BLaER1 treated with 17β-estradiol and CSF1 and Interleukin-3, amounts not matched to agents 10 nM and 100 nM (cell line): Measurements from ENCODE around the gene RNPEP.
"Not testable (repeated sequence)": the region's sequence is repeated elsewhere in the genome, so short reads cannot be mapped to it uniquely, and the experiment has no call there.

Experiments
- H3K27ac ChIP-seq, 11 experiments: shearing (Covaris generic); formaldehyde crosslinking; 2 replicates each; pipeline ENCODE4 v1.8.1; 2022
- H3K27me3 ChIP-seq, 11 experiments: shearing (Covaris generic); formaldehyde crosslinking; 2 replicates each; pipeline ENCODE4 v1.8.1; 2022
- H3K36me3 ChIP-seq, 11 experiments: shearing (Covaris generic); formaldehyde crosslinking; 2 replicates each; pipeline ENCODE4 v1.8.1; 2022
- H3K4me1 ChIP-seq, 10 experiments: shearing (Covaris generic); formaldehyde crosslinking; 2 replicates each; pipeline ENCODE4 v1.8.1; 2022
- H3K4me2 ChIP-seq, 11 experiments: shearing (Covaris generic); formaldehyde crosslinking; 2 replicates each; pipeline ENCODE4 v1.8.1; 2022
- H3K4me3 ChIP-seq, 10 experiments: shearing (Covaris generic); formaldehyde crosslinking; 2 replicates each; pipeline ENCODE4 v1.8.1; 2022
- H3K9ac ChIP-seq, 11 experiments: shearing (Covaris generic); formaldehyde crosslinking; 2 replicates each; pipeline ENCODE4 v1.8.1; 2022
- H3K9me3 ChIP-seq, 11 experiments: shearing (Covaris generic); formaldehyde crosslinking; replicated peaks in 1 of 11; 2 replicates each; pipeline ENCODE4 v1.8.1; 2022
- H4K20me1 ChIP-seq, 11 experiments: shearing (Covaris generic); formaldehyde crosslinking; 2 replicates each; pipeline ENCODE4 v1.8.1; 2022
- Cebpa-rat ChIP-seq, 11 experiments: shearing (Covaris generic); IDR thresholded peaks; 2 replicates each; pipeline ENCODE4 v1.8.1; 2022

The RNPEP gene

DNA sequence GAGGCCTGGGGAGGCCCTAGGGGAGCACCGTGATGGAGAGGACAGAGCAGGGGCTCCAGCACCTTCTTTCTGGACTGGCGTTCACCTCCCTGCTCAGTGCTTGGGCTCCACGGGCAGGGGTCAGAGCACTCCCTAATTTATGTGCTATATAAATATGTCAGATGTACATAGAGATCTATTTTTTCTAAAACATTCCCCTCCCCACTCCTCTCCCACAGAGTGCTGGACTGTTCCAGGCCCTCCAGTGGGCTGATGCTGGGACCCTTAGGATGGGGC lies 33.2 kb downstream of the RNPEP start:
- H3K36me3 ChIP-seq, result no peaks in the 10 kb centered on the region
- no peaks in the 10 kb centered on the region for H3K27me3 ChIP-seq
- H4K20me1 ChIP-seq, result no peaks in the 10 kb centered on the region
- H3K9ac ChIP-seq, result no peak overlapping the region
- TF ChIP-seq Cebpa-rat (IDR thresholded peaks at IDR 0.05), result no peak
- peaks cover 0 to 20% (median 13%) of the 10 kb centered on the region in 10 experiments; a peak in 17 of 20 replicates for H3K4me1 ChIP-seq
- H3K9me3 ChIP-seq, result no peaks in the 10 kb centered on the region
- no peak overlapping the region for H3K4me3 ChIP-seq
- H3K4me2 ChIP-seq, result no peak overlapping the region
- H3K27ac ChIP-seq, result no peak overlapping the region

DNA sequence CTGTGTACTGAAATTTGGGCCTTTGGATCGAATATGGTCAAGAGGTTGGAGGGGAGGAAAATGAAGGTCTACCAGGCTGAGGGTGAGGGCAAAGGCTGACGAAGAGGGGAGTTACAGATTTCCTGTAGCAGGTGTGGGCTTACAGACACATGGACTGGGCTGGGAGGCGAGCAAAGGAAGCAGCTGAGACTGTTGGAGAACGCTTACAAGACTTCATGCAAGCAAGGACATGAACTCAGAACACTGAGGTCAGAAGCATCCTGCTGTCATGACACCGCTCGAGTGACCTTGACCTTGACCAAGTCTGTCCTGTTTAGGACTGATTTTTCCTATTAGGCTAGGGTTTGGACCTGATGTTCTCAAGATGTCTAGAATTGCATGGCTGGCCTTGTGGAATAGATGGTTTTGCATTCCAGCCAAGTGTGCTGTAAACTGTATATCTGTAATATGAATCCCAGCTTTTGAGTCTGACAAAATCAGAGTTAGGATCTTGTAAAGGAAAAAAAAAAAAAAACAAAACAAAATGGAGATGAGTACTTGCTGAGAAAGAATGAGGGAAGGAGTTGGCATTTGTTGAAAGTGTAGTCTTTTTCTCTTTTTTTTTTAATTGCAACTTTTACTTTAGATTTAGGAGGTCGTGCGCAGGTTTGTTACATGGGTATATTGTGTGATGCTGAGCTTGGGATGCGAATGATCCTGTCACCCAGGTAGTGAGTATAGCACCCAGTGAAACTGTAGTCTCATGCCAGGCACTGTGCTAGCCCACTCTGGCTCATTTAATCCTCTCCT lies 33.8 kb downstream of the RNPEP start:
- Histone ChIP-seq H3K27ac (no peak overlapping the region), H3K27me3 (no peaks in the 10 kb centered on the region), H3K4me2 (no peak overlapping the region), H3K4me1 (peaks cover 0 to 20% (median 13%) of the 10 kb centered on the region in 10 experiments; a peak in 17 of 20 replicates), H4K20me1 (no peaks in the 10 kb centered on the region), H3K36me3 (no peaks in the 10 kb centered on the region), H3K9me3 (no peaks in the 10 kb centered on the region), H3K4me3 (no peak overlapping the region), H3K9ac (no peak overlapping the region)
- no peak for TF ChIP-seq Cebpa-rat (IDR thresholded peaks at IDR 0.05)

DNA sequence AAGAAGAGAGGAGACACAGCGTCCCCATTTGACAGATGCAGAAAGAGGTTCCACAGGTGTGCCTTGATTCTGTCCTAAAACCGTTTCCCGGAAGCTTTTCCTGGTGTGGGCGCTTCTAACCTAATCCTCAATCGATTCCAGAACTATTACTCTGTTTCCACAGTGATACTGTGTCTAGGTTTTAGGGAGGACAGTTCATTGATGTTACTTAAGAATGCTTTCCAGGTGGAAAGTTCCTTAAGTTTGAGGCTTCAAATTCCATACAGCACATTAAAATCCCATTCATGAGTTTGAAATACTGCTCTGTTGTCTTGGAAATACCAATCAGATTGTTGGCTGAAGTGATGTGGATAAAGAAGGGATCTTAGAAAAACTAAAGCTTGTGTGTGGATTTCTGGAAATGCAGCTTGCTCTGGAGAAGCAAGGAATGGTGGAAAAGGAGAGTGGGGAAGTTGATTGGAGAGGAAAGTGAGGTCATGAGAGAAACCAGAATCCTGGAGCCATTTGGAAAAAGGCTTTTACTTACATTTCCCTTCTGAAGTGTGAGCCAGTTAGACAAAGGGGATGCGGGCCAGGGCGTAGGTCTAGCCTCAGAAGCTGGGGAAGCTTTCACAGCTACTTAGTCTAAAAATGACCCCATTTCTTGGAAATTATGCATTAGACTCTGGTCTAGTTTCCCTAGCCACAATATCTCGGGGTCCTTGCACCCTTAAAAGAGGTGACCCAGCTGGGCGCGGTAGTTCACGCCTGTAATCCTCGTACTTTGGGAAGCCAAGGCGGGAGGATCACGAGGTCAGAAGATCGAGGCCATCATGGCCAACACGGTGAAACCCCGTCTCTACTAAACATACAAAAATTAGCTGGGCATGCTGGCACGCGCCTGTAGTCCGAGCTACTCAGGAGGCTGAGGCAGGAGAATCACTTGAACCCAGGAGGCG lies 34.6 kb downstream of the RNPEP start:
- Histone ChIP-seq H3K4me1 (peaks cover 0 to 17% (median 13%) of the 10 kb centered on the region in 10 experiments; a peak in 17 of 20 replicates), H4K20me1 (no peaks in the 10 kb centered on the region), H3K27me3 (no peaks in the 10 kb centered on the region), H3K4me2 (no peak overlapping the region), H3K9ac (no peak overlapping the region), H3K4me3 (no peak overlapping the region), H3K36me3 (no peaks in the 10 kb centered on the region), H3K9me3 (no peaks in the 10 kb centered on the region), H3K27ac (no peak overlapping the region)
- no peak for TF ChIP-seq Cebpa-rat (IDR thresholded peaks at IDR 0.05)

DNA sequence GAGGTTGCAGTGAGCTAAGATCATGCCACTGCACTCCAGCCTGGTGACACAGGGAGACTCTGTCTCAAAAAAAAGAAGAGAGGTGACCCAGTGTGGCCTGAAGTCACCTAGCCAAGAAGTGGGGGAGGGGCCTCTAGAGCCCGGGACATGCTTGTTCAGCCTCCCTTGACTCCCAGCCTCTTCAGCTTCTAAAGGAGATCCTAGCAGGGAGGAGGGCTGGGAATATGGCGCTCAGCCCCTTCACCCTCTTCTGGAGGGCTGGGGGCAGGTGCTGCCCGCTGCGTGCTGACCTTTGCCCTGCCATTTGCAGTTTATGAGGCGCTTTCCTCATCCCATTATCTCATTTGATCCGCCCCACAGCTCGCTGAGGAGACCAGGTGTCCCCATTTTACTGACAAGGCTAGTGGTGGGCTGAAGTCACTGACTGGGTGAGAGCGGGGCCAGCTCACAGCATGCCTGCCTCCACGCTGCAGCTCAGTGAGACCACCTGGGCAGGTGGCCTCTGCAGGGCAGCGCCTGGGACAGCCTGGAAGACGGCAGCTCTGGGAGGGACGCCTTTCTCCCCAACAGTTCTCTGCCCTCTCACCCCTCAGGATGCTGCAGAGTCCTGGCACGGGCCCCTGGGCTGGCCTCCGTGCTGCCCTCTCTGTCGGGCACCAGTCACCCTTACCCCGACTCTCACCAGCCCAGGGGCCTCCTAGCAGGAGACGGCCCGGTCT lies 35.5 kb downstream of the RNPEP start:
- no peaks in the 10 kb centered on the region for H3K27me3 ChIP-seq
- H3K36me3 ChIP-seq, result no peaks in the 10 kb centered on the region
- H3K4me3 ChIP-seq, result no peak overlapping the region
- H3K9ac ChIP-seq, result peak overlapping the region in 1 of 11 experiments; percentile 16; a peak in 1 of 22 replicates
- H3K4me2 ChIP-seq, result peak overlapping the region in 9 of 11 experiments; percentile 14 to 55 (median 34); a peak in 13 of 22 replicates
- H3K9me3 ChIP-seq, result no peaks in the 10 kb centered on the region
- no peak overlapping the region for H3K27ac ChIP-seq
- H4K20me1 ChIP-seq, result no peaks in the 10 kb centered on the region
- H3K4me1 ChIP-seq, result peaks cover 0 to 15% (median 13%) of the 10 kb centered on the region in 10 experiments; a peak in 17 of 20 replicates
- TF ChIP-seq Cebpa-rat (IDR thresholded peaks at IDR 0.05), result no peak

DNA sequence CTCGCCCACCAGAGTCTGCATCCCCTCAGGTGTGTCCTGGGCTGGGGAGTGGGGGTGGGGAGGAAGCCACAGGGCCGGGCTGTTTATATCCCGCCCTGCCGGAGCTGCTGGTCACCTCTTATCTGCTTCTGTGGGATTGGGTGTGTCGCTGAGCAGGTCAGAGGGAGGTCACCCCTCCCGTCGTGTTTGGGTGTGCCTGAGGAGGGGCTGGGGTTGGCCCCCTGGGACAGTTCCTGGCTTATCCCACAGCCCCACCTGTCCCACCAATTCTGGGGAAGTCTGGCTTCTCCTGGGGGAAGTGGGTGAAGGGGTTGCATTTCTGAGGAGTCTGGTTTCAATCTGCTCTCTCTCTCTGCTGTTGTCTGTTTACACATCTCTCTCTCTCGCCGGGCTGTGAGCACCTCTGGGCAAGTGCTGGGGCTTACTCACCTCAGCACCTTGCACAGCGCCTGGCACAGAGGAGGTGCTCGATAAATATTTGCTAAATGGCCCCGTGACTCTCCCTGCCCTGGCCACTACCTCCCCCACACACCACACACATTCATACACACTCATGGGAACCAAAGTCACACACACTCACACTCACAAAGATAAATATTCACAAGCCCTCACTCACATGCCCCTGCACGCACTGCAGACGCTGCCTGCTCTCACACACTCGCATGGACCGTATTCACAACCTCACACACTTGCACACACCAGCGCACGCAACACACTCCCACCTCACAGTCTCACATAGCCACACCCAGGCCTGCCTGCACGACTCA lies 36.2 kb downstream of the RNPEP start:
- H3K9me3 ChIP-seq, result no peaks in the 10 kb centered on the region
- TF ChIP-seq Cebpa-rat (IDR thresholded peaks at IDR 0.05), result no peak
- no peak overlapping the region for H3K4me3 ChIP-seq
- H3K4me1 ChIP-seq, result peaks cover 0 to 15% (median 13%) of the 10 kb centered on the region in 10 experiments; a peak in 17 of 20 replicates
- H3K27me3 ChIP-seq, result no peaks in the 10 kb centered on the region
- no peaks in the 10 kb centered on the region for H3K36me3 ChIP-seq
- peak overlapping the region in 10 of 11 experiments; percentile 14 to 55 (median 38); a peak in 19 of 22 replicates for H3K4me2 ChIP-seq
- no peaks in the 10 kb centered on the region for H4K20me1 ChIP-seq
- H3K9ac ChIP-seq, result peak overlapping the region in 1 of 11 experiments; percentile 16; a peak in 2 of 22 replicates
- H3K27ac ChIP-seq, result no peak overlapping the region

DNA sequence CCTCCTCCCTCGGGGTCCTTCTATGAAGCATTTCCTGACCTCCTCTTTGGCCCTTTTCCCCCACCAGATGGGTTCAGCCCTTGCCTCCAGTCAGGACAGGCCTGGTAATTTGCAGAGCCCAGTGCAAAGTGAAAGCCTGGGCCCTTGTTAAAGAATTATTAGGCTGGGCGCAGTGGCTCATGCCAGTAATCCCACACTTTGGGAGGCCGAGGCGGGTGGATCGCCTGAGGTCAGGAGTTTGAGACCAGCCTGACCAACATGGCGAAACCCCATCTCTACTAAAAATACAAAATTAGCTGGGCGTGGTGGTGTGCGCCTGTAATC lies 36.7 kb downstream of the RNPEP start:
- not testable (repeated sequence) for H3K36me3 ChIP-seq, H3K27ac ChIP-seq, H3K4me3 ChIP-seq, H3K9ac ChIP-seq, H4K20me1 ChIP-seq, H3K9me3 ChIP-seq, H3K27me3 ChIP-seq
- peaks cover 0 to 15% (median 13%) of the 10 kb centered on the region in 10 experiments; a peak in 17 of 20 replicates for H3K4me1 ChIP-seq
- H3K4me2 ChIP-seq, result peak overlapping the region in 10 of 11 experiments; percentile 14 to 55 (median 38); a peak in 15 of 22 replicates

DNA sequence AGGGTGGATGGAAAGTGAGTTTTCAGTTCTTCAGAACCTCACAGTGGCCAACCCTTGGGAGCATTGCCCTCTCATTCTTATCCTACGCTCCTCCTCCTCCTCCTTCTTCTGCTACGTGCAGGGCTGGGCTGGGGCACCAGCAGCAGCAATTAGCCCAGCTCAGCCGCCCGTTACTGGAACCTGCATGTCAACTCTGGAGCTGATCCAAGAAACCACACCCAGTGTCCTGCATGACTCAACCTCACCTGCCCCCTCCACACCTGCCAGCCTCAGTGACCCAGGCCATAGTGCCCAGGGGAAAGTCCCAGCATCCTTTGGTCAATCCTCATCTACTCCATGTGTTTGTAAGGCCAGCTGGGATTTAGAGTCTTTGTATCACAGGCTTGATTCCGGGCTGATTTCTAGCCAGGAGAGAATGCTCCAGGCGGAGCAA lies 40.6 kb downstream of the RNPEP start:
- Histone ChIP-seq H3K36me3 (no peaks in the 10 kb centered on the region), H4K20me1 (no peaks in the 10 kb centered on the region), H3K4me2 (no peak overlapping the region), H3K27ac (no peak overlapping the region), H3K27me3 (no peaks in the 10 kb centered on the region), H3K9me3 (no peaks in the 10 kb centered on the region), H3K4me3 (no peak overlapping the region), H3K4me1 (peaks cover 0 to 13% (median 12%) of the 10 kb centered on the region in 10 experiments; a peak in 17 of 20 replicates), H3K9ac (no peak overlapping the region)
- TF ChIP-seq Cebpa-rat (IDR thresholded peaks at IDR 0.05), result no peak

DNA sequence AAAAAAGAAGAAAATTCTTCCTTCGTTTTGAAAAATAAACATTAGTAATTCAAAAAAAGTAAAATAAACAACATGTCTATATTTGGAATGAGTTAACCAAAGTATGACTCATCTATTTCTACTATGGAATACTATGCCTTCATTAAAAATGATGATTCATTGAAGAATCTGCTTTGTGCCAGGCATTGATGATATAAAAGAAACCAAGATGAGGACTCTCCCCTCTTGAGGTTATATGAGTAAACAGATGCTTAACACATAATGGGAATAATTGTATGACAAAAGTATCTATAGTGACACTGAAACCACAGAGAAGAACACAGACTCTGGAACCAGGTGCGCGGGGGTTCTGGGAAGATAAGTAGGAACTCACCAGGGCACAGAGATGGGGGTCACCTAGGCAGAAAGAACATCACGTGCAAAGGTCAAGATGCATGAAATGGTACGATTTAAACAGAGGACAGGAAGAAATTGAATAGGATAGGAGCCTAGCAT lies 46.8 kb downstream of the RNPEP start:
- H3K9ac ChIP-seq, result no peak overlapping the region
- H3K27me3 ChIP-seq, result no peaks in the 10 kb centered on the region
- peaks cover under 1 to 16% (median 3%) of the 10 kb centered on the region in 10 experiments; a peak in 18 of 20 replicates for H3K4me1 ChIP-seq
- H3K4me3 ChIP-seq, result no peak overlapping the region
- no peak for TF ChIP-seq Cebpa-rat (IDR thresholded peaks at IDR 0.05)
- H4K20me1 ChIP-seq, result no peaks in the 10 kb centered on the region
- no peak overlapping the region for H3K27ac ChIP-seq
- H3K36me3 ChIP-seq, result no peaks in the 10 kb centered on the region
- no peaks in the 10 kb centered on the region for H3K9me3 ChIP-seq
- peak overlapping the region in 2 of 11 experiments; percentile 8 to 25; a peak in 1 of 22 replicates for H3K4me2 ChIP-seq
